ENCODE measurements around the gene RNF145.

Gene RNF145

GRCh38 chr5:159190170-159190569 is 19.2 kb downstream of the RNF145 start:
- H3K27me3 ChIP-seq (ENCODE audit: control insufficient read depth, insufficient read depth, low read length) = no peaks in the 10 kb centered on the region
- H3K4me1 ChIP-seq = no peaks in the 10 kb centered on the region
- no peaks in the 10 kb centered on the region for H3K36me3 ChIP-seq (ENCODE audit: control insufficient read depth, insufficient read depth, low read length)
- H3K27ac ChIP-seq = no peak overlapping the region
- H2AFZ ChIP-seq = no peak overlapping the region
- H3K9ac ChIP-seq = no peak overlapping the region
- no peaks in the 10 kb centered on the region for H3K9me3 ChIP-seq (ENCODE audit: control insufficient read depth, low read length)
- TF ChIP-seq CTCF (IDR thresholded peaks at IDR 0.05) = no peak
- peaks cover 13% of the 10 kb centered on the region for H3K79me2 ChIP-seq
- H3K4me2 ChIP-seq (ENCODE audit: low read length) = no peak overlapping the region
- H3K4me3 ChIP-seq (ENCODE audit: low read depth, low read length) = no peak overlapping the region

GRCh38 chr5:159189310-159189709 is 20.0 kb downstream of the RNF145 start:
- H3K4me2 ChIP-seq (ENCODE audit: low read length) = no peak overlapping the region
- H3K4me3 ChIP-seq (ENCODE audit: low read depth, low read length) = no peak overlapping the region
- H3K4me1 ChIP-seq = no peaks in the 10 kb centered on the region
- H3K9me3 ChIP-seq (ENCODE audit: control insufficient read depth, low read length) = no peaks in the 10 kb centered on the region
- no peak for TF ChIP-seq CTCF (IDR thresholded peaks at IDR 0.05)
- H3K79me2 ChIP-seq = peaks cover 13% of the 10 kb centered on the region
- H3K36me3 ChIP-seq (ENCODE audit: control insufficient read depth, insufficient read depth, low read length) = no peaks in the 10 kb centered on the region
- H3K27me3 ChIP-seq (ENCODE audit: control insufficient read depth, insufficient read depth, low read length) = no peaks in the 10 kb centered on the region
- no peak overlapping the region for H3K9ac ChIP-seq
- no peak overlapping the region for H3K27ac ChIP-seq
- H2AFZ ChIP-seq = no peak overlapping the region

- H3K4me3 ChIP-seq (ENCODE audit: low read depth, low read length) = no peak overlapping the region
- H2AFZ ChIP-seq = no peak overlapping the region
- no peak overlapping the region for H3K9ac ChIP-seq
- no peaks in the 10 kb centered on the region for H3K4me1 ChIP-seq
- H3K4me2 ChIP-seq (ENCODE audit: low read length) = no peak overlapping the region
- TF ChIP-seq CTCF (IDR thresholded peaks at IDR 0.05) = no peak
- peaks cover 13% of the 10 kb centered on the region for H3K79me2 ChIP-seq
- no peak overlapping the region for H3K27ac ChIP-seq
- H3K9me3 ChIP-seq (ENCODE audit: control insufficient read depth, low read length) = no peaks in the 10 kb centered on the region
- no peaks in the 10 kb centered on the region for H3K27me3 ChIP-seq (ENCODE audit: control insufficient read depth, insufficient read depth, low read length)
- no peaks in the 10 kb centered on the region for H3K36me3 ChIP-seq (ENCODE audit: control insufficient read depth, insufficient read depth, low read length)
Observed at GRCh38 chr5:159187719-159188118, 21.6 kb downstream of the RNF145 start.

- no peaks in the 10 kb centered on the region for H3K27me3 ChIP-seq (ENCODE audit: control insufficient read depth, insufficient read depth, low read length)
- no peak overlapping the region for H3K27ac ChIP-seq
- no peaks in the 10 kb centered on the region for H3K4me1 ChIP-seq
- H2AFZ ChIP-seq = no peak overlapping the region
- no peak overlapping the region for H3K4me3 ChIP-seq (ENCODE audit: low read depth, low read length)
- no peaks in the 10 kb centered on the region for H3K9me3 ChIP-seq (ENCODE audit: control insufficient read depth, low read length)
- no peak overlapping the region for H3K4me2 ChIP-seq (ENCODE audit: low read length)
- no peak overlapping the region for H3K9ac ChIP-seq
- no peak for TF ChIP-seq CTCF (IDR thresholded peaks at IDR 0.05)
- peaks cover 13% of the 10 kb centered on the region for H3K79me2 ChIP-seq
- no peaks in the 10 kb centered on the region for H3K36me3 ChIP-seq (ENCODE audit: control insufficient read depth, insufficient read depth, low read length)
Observed at GRCh38 chr5:159186319-159186718, 23.0 kb downstream of the RNF145 start.

- H3K4me2 ChIP-seq (ENCODE audit: low read length) = no peak overlapping the region
- H3K27ac ChIP-seq = no peak overlapping the region
- no peak overlapping the region for H2AFZ ChIP-seq
- H3K4me1 ChIP-seq = no peaks in the 10 kb centered on the region
- H3K79me2 ChIP-seq = peaks cover 13% of the 10 kb centered on the region
- no peaks in the 10 kb centered on the region for H3K9me3 ChIP-seq (ENCODE audit: control insufficient read depth, low read length)
- H3K4me3 ChIP-seq (ENCODE audit: low read depth, low read length) = no peak overlapping the region
- H3K36me3 ChIP-seq (ENCODE audit: control insufficient read depth, insufficient read depth, low read length) = no peaks in the 10 kb centered on the region
- no peak overlapping the region for H3K9ac ChIP-seq
- TF ChIP-seq CTCF (IDR thresholded peaks at IDR 0.05) = no peak
- no peaks in the 10 kb centered on the region for H3K27me3 ChIP-seq (ENCODE audit: control insufficient read depth, insufficient read depth, low read length)
Observed at GRCh38 chr5:159185773-159186172, 23.6 kb downstream of the RNF145 start.
